HepG2 (cell line): Measurements from ENCODE around the gene SETD1A. TPM values are rescaled to one million over a fixed set of nuclear protein-coding genes. Genes with fewer than 3 reads are reported as not detected.

Experiments used
- CAMTA2 ChIP-seq: sonication (generic); formaldehyde crosslinking; IDR thresholded peaks from 2 replicates; pipeline ENCODE4 v1.4.0; 2020; ENCODE audit warnings: mild to moderate bottlenecking, missing genetic modification reagents, borderline replicate concordance
- HNF4A ChIP-seq: sonication (generic); formaldehyde crosslinking; IDR thresholded peaks from 2 replicates; pipeline ENCODE4 v1.4.0; 2020; ENCODE audit warnings: missing genetic modification reagents
- HNRNPH1 ChIP-seq: fragments of 200-400 bp; formaldehyde crosslinking; optimal IDR thresholded peaks from 2 replicates; pipeline ENCODE3; 2017; ENCODE audit warnings: mild to moderate bottlenecking, low read depth, low read length
- IKZF1 ChIP-seq: fragments of 450-650 bp; IDR thresholded peaks from 2 replicates; pipeline ENCODE4 v1.7.1; 2016
- KDM1A ChIP-seq: IDR thresholded peaks from 2 replicates; pipeline ENCODE4 v1.6.1; 2016; ENCODE audit warnings: missing compliant biosample characterization
- MTA1 ChIP-seq: sonication (generic); formaldehyde crosslinking; IDR thresholded peaks from 2 replicates; pipeline ENCODE4 v1.4.0; 2020; ENCODE audit warnings: missing genetic modification reagents, mild to moderate bottlenecking, borderline replicate concordance
- PHF20 ChIP-seq: sonication (generic); formaldehyde crosslinking; IDR thresholded peaks from 2 replicates; pipeline ENCODE4 v1.5.0; 2020; ENCODE audit warnings: mild to moderate bottlenecking, missing genetic modification reagents
- RARA ChIP-seq: IDR thresholded peaks from 2 replicates; pipeline ENCODE4 v1.6.1; 2016; ENCODE audit warnings: missing genetic modification reagents, missing compliant biosample characterization
- STAG1 ChIP-seq: sonication (generic); formaldehyde crosslinking; IDR thresholded peaks from 2 replicates; pipeline ENCODE4 v1.4.0; 2020; ENCODE audit warnings: missing genetic modification reagents
- ZFP36L2 ChIP-seq: sonication (generic); formaldehyde crosslinking; IDR thresholded peaks from 2 replicates; pipeline ENCODE4 v1.4.0; 2020; ENCODE audit warnings: missing genetic modification reagents
- ZNF160 ChIP-seq: sonication (generic); formaldehyde crosslinking; IDR thresholded peaks from 2 replicates; pipeline ENCODE4 v1.8.0; 2022; ENCODE audit warnings: mild to moderate bottlenecking, inconsistent platforms, missing genetic modification reagents
- ZNF30 ChIP-seq: sonication (generic); formaldehyde crosslinking; IDR thresholded peaks from 2 replicates; pipeline ENCODE4 v1.5.0; 2020; ENCODE audit warnings: mild to moderate bottlenecking, missing genetic modification reagents
- ZNF552 ChIP-seq: sonication (generic); formaldehyde crosslinking; IDR thresholded peaks from 2 replicates; pipeline ENCODE4 v1.9.0; 2022; ENCODE audit warnings: missing genetic modification reagents, mild to moderate bottlenecking, borderline replicate concordance
- ZNF577 ChIP-seq: sonication (generic); formaldehyde crosslinking; IDR thresholded peaks from 2 replicates; pipeline ENCODE4 v1.4.0; 2020; ENCODE audit warnings: mild to moderate bottlenecking, low read depth, missing genetic modification reagents, borderline replicate concordance
- ZNF672 ChIP-seq: sonication (generic); formaldehyde crosslinking; IDR thresholded peaks from 2 replicates; pipeline ENCODE4 v1.8.1; 2022; ENCODE audit warnings: missing genetic modification reagents
- polyA plus RNA-seq, 8 experiments: library from polyadenylated mRNA; depleted of rRNA in 3 of 8; stranded (reverse) in 7 of 8; unstranded in 1 of 8; fragments of >200 nt; fragmentation: Illumina TruSeq in 4 of 8; extraction: Trizol in 4 of 8; gene quantifications; 2 replicates each; pipeline versions ENCODE4 v1.2.1 to v1.2.3, GENCODE V29; 2011 to 2016; ENCODE audit warnings: low read depth in 4 of 8, missing spikeins in 1 of 8, mixed read lengths in 1 of 8; ENCODE audit not compliant: insufficient read depth in 1 of 8
- total RNA-seq, 5 experiments: library from RNA; depleted of rRNA; stranded (reverse); fragments of >200 nt; fragmentation: Illumina TruSeq; extraction: Trizol; gene quantifications; 2 replicates each; pipeline ENCODE4 v1.2.3, GENCODE V29; 2016; ENCODE audit warnings: low read depth in 1 of 5
- TF ChIP-seq, protein P1 (sequence below): sonication (generic); formaldehyde crosslinking; IDR thresholded peaks from 2 replicates; pipeline ENCODE4 v1.4.0; 2020; ENCODE audit warnings: missing genetic modification reagents
- TF ChIP-seq, protein P2 (sequence below): sonication (generic); formaldehyde crosslinking; IDR thresholded peaks from 2 replicates; pipeline ENCODE4 v1.4.0; 2020; ENCODE audit warnings: missing genetic modification reagents, borderline replicate concordance
- TF ChIP-seq, protein P3 (sequence below): sonication (generic); formaldehyde crosslinking; IDR thresholded peaks from 2 replicates; pipeline ENCODE4 v1.4.0; 2020; ENCODE audit warnings: missing genetic modification reagents, borderline replicate concordance
- TF ChIP-seq, protein P4 (sequence below): sonication (generic); formaldehyde crosslinking; IDR thresholded peaks from 2 replicates; pipeline ENCODE4 v1.9.0; 2022; ENCODE audit warnings: missing genetic modification reagents, mild to moderate bottlenecking, borderline replicate concordance

SETD1A gene
- total and polyA plus RNA-seq, 2 of the 13 experiments (the other 11 are each of a cell fraction or from before 2014, with no cell fraction given), result 3.8 to 5.6 TPM

DNA sequence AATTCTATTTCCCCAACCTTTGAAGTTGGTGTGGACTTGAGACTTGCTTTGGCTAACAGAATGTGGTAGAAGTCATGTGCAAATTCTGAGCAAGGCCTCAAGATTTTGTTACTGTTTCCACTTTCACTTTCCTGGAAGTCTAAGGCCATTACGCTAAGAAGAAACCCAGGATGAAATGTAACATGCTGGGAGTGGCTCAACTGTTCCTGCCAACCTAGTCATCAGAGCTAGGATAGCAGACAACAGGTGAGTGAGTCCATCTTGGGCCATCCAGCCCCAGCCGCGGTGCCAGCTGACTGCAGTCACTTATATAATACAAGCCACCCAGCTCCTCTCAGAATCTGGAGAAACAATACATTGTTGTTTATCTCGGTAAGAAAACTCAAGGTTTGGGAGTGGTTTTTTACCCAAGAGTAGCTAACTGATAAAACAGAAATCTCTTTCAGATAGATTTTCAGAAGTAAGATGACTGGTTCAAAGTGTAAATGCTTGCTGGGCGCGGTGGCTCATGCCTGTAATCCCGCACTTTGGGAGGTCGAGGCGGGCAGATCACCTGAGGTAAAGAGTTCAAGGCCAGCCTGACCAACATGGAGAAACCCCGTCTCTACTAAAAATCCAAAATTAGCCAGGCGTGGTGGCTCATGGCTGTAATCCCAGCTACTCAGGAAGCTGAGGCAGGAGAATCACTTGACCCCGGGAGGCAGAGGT, 65.1 kb downstream of the SETD1A start (continued):
- TF ChIP-seq, protein P1, sequence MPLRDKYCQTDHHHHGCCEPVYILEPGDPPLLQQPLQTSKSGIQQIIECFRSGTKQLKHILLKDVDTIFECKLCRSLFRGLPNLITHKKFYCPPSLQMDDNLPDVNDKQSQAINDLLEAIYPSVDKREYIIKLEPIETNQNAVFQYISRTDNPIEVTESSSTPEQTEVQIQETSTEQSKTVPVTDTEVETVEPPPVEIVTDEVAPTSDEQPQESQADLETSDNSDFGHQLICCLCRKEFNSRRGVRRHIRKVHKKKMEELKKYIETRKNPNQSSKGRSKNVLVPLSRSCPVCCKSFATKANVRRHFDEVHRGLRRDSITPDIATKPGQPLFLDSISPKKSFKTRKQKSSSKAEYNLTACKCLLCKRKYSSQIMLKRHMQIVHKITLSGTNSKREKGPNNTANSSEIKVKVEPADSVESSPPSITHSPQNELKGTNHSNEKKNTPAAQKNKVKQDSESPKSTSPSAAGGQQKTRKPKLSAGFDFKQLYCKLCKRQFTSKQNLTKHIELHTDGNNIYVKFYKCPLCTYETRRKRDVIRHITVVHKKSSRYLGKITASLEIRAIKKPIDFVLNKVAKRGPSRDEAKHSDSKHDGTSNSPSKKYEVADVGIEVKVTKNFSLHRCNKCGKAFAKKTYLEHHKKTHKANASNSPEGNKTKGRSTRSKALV (CRISPR knock-in tag), result 0 out of 2 replicates have a peak, but pooled peaks have one; percentile 37
- TF ChIP-seq MTA1 (0 out of 2 replicates have a peak, but pooled peaks have one; percentile 29), ZNF672 (CRISPR knock-in tag) (no peak), PHF20 (no peak; the same call in 1 of the 2 replicates), IKZF1 (no peak), ZNF160 (CRISPR knock-in tag) (peak; percentile 11; the same call in 1 of the 2 replicates), STAG1 (CRISPR knock-in tag) (0 out of 2 replicates have a peak, but pooled peaks have one; percentile 3), ZNF30 (CRISPR knock-in tag) (no peak), CAMTA2 (no peak), HNRNPH1 (no peak), RARA (peak; percentile 84), HNF4A (CRISPR knock-in tag) (peak; percentile 30; the same call in 1 of the 2 replicates), ZFP36L2 (CRISPR knock-in tag) (no peak), ZNF577 (CRISPR knock-in tag) (no peak), KDM1A (CRISPR knock-in tag) (no peak), ZNF552 (CRISPR knock-in tag) (no peak)
- TF ChIP-seq, protein P2, sequence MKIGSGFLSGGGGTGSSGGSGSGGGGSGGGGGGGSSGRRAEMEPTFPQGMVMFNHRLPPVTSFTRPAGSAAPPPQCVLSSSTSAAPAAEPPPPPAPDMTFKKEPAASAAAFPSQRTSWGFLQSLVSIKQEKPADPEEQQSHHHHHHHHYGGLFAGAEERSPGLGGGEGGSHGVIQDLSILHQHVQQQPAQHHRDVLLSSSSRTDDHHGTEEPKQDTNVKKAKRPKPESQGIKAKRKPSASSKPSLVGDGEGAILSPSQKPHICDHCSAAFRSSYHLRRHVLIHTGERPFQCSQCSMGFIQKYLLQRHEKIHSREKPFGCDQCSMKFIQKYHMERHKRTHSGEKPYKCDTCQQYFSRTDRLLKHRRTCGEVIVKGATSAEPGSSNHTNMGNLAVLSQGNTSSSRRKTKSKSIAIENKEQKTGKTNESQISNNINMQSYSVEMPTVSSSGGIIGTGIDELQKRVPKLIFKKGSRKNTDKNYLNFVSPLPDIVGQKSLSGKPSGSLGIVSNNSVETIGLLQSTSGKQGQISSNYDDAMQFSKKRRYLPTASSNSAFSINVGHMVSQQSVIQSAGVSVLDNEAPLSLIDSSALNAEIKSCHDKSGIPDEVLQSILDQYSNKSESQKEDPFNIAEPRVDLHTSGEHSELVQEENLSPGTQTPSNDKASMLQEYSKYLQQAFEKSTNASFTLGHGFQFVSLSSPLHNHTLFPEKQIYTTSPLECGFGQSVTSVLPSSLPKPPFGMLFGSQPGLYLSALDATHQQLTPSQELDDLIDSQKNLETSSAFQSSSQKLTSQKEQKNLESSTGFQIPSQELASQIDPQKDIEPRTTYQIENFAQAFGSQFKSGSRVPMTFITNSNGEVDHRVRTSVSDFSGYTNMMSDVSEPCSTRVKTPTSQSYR (CRISPR knock-in tag), result no peak
- TF ChIP-seq, protein P3, sequence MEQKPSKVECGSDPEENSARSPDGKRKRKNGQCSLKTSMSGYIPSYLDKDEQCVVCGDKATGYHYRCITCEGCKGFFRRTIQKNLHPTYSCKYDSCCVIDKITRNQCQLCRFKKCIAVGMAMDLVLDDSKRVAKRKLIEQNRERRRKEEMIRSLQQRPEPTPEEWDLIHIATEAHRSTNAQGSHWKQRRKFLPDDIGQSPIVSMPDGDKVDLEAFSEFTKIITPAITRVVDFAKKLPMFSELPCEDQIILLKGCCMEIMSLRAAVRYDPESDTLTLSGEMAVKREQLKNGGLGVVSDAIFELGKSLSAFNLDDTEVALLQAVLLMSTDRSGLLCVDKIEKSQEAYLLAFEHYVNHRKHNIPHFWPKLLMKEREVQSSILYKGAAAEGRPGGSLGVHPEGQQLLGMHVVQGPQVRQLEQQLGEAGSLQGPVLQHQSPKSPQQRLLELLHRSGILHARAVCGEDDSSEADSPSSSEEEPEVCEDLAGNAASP (CRISPR knock-in tag), result peak; percentile 61; the same call in 1 of the 2 replicates
- TF ChIP-seq, protein P4, sequence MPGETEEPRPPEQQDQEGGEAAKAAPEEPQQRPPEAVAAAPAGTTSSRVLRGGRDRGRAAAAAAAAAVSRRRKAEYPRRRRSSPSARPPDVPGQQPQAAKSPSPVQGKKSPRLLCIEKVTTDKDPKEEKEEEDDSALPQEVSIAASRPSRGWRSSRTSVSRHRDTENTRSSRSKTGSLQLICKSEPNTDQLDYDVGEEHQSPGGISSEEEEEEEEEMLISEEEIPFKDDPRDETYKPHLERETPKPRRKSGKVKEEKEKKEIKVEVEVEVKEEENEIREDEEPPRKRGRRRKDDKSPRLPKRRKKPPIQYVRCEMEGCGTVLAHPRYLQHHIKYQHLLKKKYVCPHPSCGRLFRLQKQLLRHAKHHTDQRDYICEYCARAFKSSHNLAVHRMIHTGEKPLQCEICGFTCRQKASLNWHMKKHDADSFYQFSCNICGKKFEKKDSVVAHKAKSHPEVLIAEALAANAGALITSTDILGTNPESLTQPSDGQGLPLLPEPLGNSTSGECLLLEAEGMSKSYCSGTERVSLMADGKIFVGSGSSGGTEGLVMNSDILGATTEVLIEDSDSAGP, result 0 out of 2 replicates have a peak, but pooled peaks have one; percentile 14
